Measurements from ENCODE around the gene GZMA. TPM values are rescaled to one million over a fixed set of nuclear protein-coding genes. Genes with fewer than 3 reads are reported as not detected.

GZMA gene
- total RNA-seq, 4 donors from 2014 or later, result not detected

GRCh38 chr5:55064523-55064922, 37.9 kb upstream of the GZMA start:
- no peak overlapping the region for H3K4me3 ChIP-seq
- TF ChIP-seq POLR2A (IDR thresholded peaks at IDR 0.05) (no peak), CTCF (IDR thresholded peaks at IDR 0.05) (no peak), EP300 (IDR thresholded peaks at IDR 0.05) (no peak), POLR2AphosphoS5 (IDR thresholded peaks at IDR 0.05) (no peak)
- H3K27me3 ChIP-seq, result no peaks in the 10 kb centered on the region
- no peaks in the 10 kb centered on the region for H3K4me1 ChIP-seq
- no peak for DNase-seq (ENCODE audit: low spot score in 2 of 2)
- no peaks in the 10 kb centered on the region for H3K9me3 ChIP-seq
- no peak overlapping the region for H3K27ac ChIP-seq
- no peaks in the 10 kb centered on the region for H3K36me3 ChIP-seq
- WGBS, result 82% methylated on average over 3 of the region's 3 CpGs

- H3K27me3 ChIP-seq, result peaks cover 7% of the 10 kb centered on the region
- 95% methylated on average over 3 of the region's 3 CpGs for WGBS
- TF ChIP-seq POLR2A (IDR thresholded peaks at IDR 0.05), result no peak
- no peak for TF ChIP-seq POLR2AphosphoS5 (IDR thresholded peaks at IDR 0.05)
- no peak for TF ChIP-seq EP300 (IDR thresholded peaks at IDR 0.05)
- TF ChIP-seq CTCF (IDR thresholded peaks at IDR 0.05), result no peak
- no peak for DNase-seq (ENCODE audit: low spot score in 2 of 2)
- no peak overlapping the region for H3K4me3 ChIP-seq
- H3K36me3 ChIP-seq, result no peaks in the 10 kb centered on the region
- no peaks in the 10 kb centered on the region for H3K9me3 ChIP-seq
- no peak overlapping the region for H3K27ac ChIP-seq
- H3K4me1 ChIP-seq, result no peaks in the 10 kb centered on the region
These were observed 36.2 kb upstream of the GZMA start for GRCh38 chr5:55066277-55066676.

- Histone ChIP-seq H3K9me3 (no peaks in the 10 kb centered on the region), H3K4me1 (no peaks in the 10 kb centered on the region), H3K36me3 (no peaks in the 10 kb centered on the region), H3K27ac (no peak overlapping the region), H3K27me3 (peaks cover 10% of the 10 kb centered on the region), H3K4me3 (no peak overlapping the region)
- TF ChIP-seq POLR2A (IDR thresholded peaks at IDR 0.05), result no peak
- TF ChIP-seq CTCF (IDR thresholded peaks at IDR 0.05), result no peak
- no peak for TF ChIP-seq EP300 (IDR thresholded peaks at IDR 0.05)
- no peak for TF ChIP-seq POLR2AphosphoS5 (IDR thresholded peaks at IDR 0.05)
- WGBS, result 86% methylated on average over 1 of the region's 1 CpG
- no peak for DNase-seq (ENCODE audit: low spot score in 2 of 2)
These were observed 31.5 kb upstream of the GZMA start for GRCh38 chr5:55070968-55071367.

- H3K36me3 ChIP-seq, result no peaks in the 10 kb centered on the region
- TF ChIP-seq POLR2A (IDR thresholded peaks at IDR 0.05) (no peak), EP300 (IDR thresholded peaks at IDR 0.05) (no peak), CTCF (IDR thresholded peaks at IDR 0.05) (no peak), POLR2AphosphoS5 (IDR thresholded peaks at IDR 0.05) (no peak)
- no peaks in the 10 kb centered on the region for H3K9me3 ChIP-seq
- DNase-seq (ENCODE audit: low spot score in 2 of 2), result no peak
- H3K27ac ChIP-seq, result no peak overlapping the region
- no peak overlapping the region for H3K4me3 ChIP-seq
- peaks cover 10% of the 10 kb centered on the region for H3K27me3 ChIP-seq
- 100% methylated on average over 1 of the region's 1 CpG for WGBS
- no peaks in the 10 kb centered on the region for H3K4me1 ChIP-seq
These were observed 31.0 kb upstream of the GZMA start for GRCh38 chr5:55071413-55071812.

- TF ChIP-seq POLR2AphosphoS5 (IDR thresholded peaks at IDR 0.05) (no peak), EP300 (IDR thresholded peaks at IDR 0.05) (no peak), CTCF (IDR thresholded peaks at IDR 0.05) (no peak), POLR2A (IDR thresholded peaks at IDR 0.05) (no peak)
- Histone ChIP-seq H3K4me3 (no peak overlapping the region), H3K9me3 (no peaks in the 10 kb centered on the region), H3K27me3 (peaks cover 10% of the 10 kb centered on the region), H3K4me1 (no peaks in the 10 kb centered on the region), H3K36me3 (no peaks in the 10 kb centered on the region), H3K27ac (no peak overlapping the region)
- DNase-seq (ENCODE audit: low spot score in 2 of 2), result no peak
- 29% methylated on average over 2 of the region's 2 CpGs for WGBS
These were observed 29.8 kb upstream of the GZMA start for GRCh38 chr5:55072666-55073065.

All from suprapubic skin (tissue), 4 donors.